PC-9 (cell line): ENCODE results near the gene AADAC. TPM values are rescaled to one million over a fixed set of nuclear protein-coding genes. Genes with fewer than 3 reads are reported as not detected.

ENCODE experiments used
- BruUV-seq: library from RNA; stranded (reverse); fragments of 400-500 nt; replicated peaks from 2 replicates; lab custom pipeline; 2021; lab: Mats Ljungman, UMichigan
- CTCF ChIA-PET: fragments of 300-600 bp; sonication (Branson Sonifier 250); formaldehyde crosslinking; loops from one replicate; lab custom pipeline; 2022; ENCODE audit warnings: antibody characterized with exemption; lab: Charles Lee
- POLR2A ChIA-PET: fragments of 300-600 bp; sonication (Branson Sonifier 250); formaldehyde crosslinking; loops from one replicate; lab custom pipeline; 2022; ENCODE audit warnings: antibody characterized with exemption; ENCODE audit not compliant: unreplicated experiment; lab: Charles Lee
- DNase-seq, 2 experiments: peaks; one replicate each; pipeline versions ENCODE4 v3.0.0 to v3.0.0-alpha.2; 2015 to 2022; ENCODE audit warnings: mixed read lengths in 1 of 2
- H2AFZ ChIP-seq: fragments of 200-600 bp; sonication (generic); 2 replicates; pipeline ENCODE4 v1.8.1; 2017; ENCODE audit warnings: antibody characterized with exemption
- H3F3A ChIP-seq: fragments of 200-600 bp; sonication (generic); 2 replicates; pipeline ENCODE4 v1.8.1; 2017; ENCODE audit warnings: antibody characterized with exemption, mild to moderate bottlenecking, low read depth; ENCODE audit not compliant: insufficient read depth
- H3K27ac ChIP-seq: fragments of 200-600 bp; sonication (generic); 2 replicates; pipeline ENCODE4 v1.6.1; 2016; ENCODE audit warnings: mixed run types
- H3K27me3 ChIP-seq: fragments of 200-600 bp; sonication (generic); 2 replicates; pipeline ENCODE4 v1.6.1; 2016; ENCODE audit warnings: low read depth, mixed run types; ENCODE audit not compliant: insufficient read depth
- H3K36me3 ChIP-seq: fragments of 200-600 bp; sonication (generic); 2 replicates; pipeline ENCODE4 v1.6.1; 2016; ENCODE audit warnings: low read depth, mixed run types
- H3K4me1 ChIP-seq: fragments of 200-600 bp; sonication (generic); replicated peaks from 2 replicates; pipeline ENCODE4 v1.6.1; 2016; ENCODE audit warnings: mixed run types; ENCODE audit not compliant: insufficient read depth
- H3K4me2 ChIP-seq: fragments of 200-600 bp; sonication (generic); 2 replicates; pipeline ENCODE4 v1.6.1; 2017; ENCODE audit warnings: mixed run types
- H3K4me3 ChIP-seq: fragments of 200-600 bp; sonication (generic); 2 replicates; pipeline ENCODE4 v1.6.1; 2016; ENCODE audit warnings: mixed run types
- H3K79me2 ChIP-seq: fragments of 200-600 bp; sonication (generic); 2 replicates; pipeline ENCODE4 v1.6.1; 2017; ENCODE audit warnings: low read depth, mixed run types
- H3K9me2 ChIP-seq: fragments of 200-600 bp; sonication (generic); 2 replicates; pipeline ENCODE4 v1.8.1; 2017; ENCODE audit warnings: mild to moderate bottlenecking; ENCODE audit not compliant: insufficient read depth
- H3K9me3 ChIP-seq: fragments of 200-600 bp; sonication (generic); 2 replicates; pipeline ENCODE4 v1.8.1; 2016; ENCODE audit warnings: low read depth; ENCODE audit not compliant: insufficient read depth
- H4K20me1 ChIP-seq: fragments of 200-600 bp; sonication (generic); 2 replicates; pipeline ENCODE4 v1.8.1; 2017; ENCODE audit not compliant: insufficient read depth
- CTCF ChIP-seq: fragments of 200-600 bp; sonication (generic); conservative IDR thresholded peaks from 2 replicates; pipeline ENCODE4 v1.6.1; 2017; ENCODE audit warnings: mixed run types, antibody characterized with exemption, mild to moderate bottlenecking, moderate library complexity
- EZH2 ChIP-seq: fragments of 200-600 bp; sonication (generic); IDR thresholded peaks from 2 replicates; pipeline ENCODE4 v1.8.0; 2017; ENCODE audit warnings: antibody characterized with exemption, low read depth
- intact Hi-C: fragments of 100-400 bp; cut with micrococcal nuclease; formaldehyde crosslinking; loops from one replicate; pipeline ENCODE4 v1.10.0; 2022; ENCODE audit not compliant: unreplicated experiment
- total RNA-seq: library from RNA; stranded (reverse); gene quantifications from 2 replicates; pipeline ENCODE4 v1.2.3, GENCODE V29; 2021

Gene AADAC
- total RNA-seq, 1 experiment from 2014 or later: 4.7 TPM

- Histone ChIP-seq H2AFZ (no peak overlapping the region), H3K9me2 (no peaks in the 10 kb centered on the region), H3K9me3 (peaks cover 4% of the 10 kb centered on the region), H3K4me1 (peaks cover 16% of the 10 kb centered on the region), H3K27me3 (no peaks in the 10 kb centered on the region), H4K20me1 (no peaks in the 10 kb centered on the region), H3K27ac (no peak overlapping the region), H3K36me3 (no peaks in the 10 kb centered on the region), H3F3A (0 out of 2 replicates have a peak, but pooled peaks cover 8% of the 10 kb centered on the region), H3K4me2 (no peak overlapping the region), H3K4me3 (no peak overlapping the region), H3K79me2 (no peaks in the 10 kb centered on the region)
- TF ChIP-seq EZH2 (no peak), CTCF (no peak)
- no TSS peak for BruUV-seq
- peak in 1 of 2 experiments; percentile 42 for DNase-seq
- intact Hi-C loops: loop anchor here (10.0 kb wide), 1 partner anchor 508 kb away; no protein-coding TSS in a partner anchor
- ChIA-PET POLR2A (interaction anchor here (0.9 kb wide), 1 partner anchor 16 kb away, joined by 3 read pairs; no protein-coding TSS in a partner anchor), CTCF (no interaction called here)
Observed at GRCh38 chr3:151766454-151766853, 47.5 kb upstream of the AADAC start.

- Histone ChIP-seq H3K27ac (no peak overlapping the region), H3K4me2 (no peak overlapping the region), H2AFZ (no peak overlapping the region), H3K4me1 (peaks cover 16% of the 10 kb centered on the region), H3K9me3 (peaks cover 4% of the 10 kb centered on the region), H3K9me2 (no peaks in the 10 kb centered on the region), H4K20me1 (no peaks in the 10 kb centered on the region), H3K27me3 (no peaks in the 10 kb centered on the region), H3K36me3 (no peaks in the 10 kb centered on the region), H3F3A (0 out of 2 replicates have a peak, but pooled peaks cover 8% of the 10 kb centered on the region), H3K4me3 (no peak overlapping the region), H3K79me2 (no peaks in the 10 kb centered on the region)
- no TSS peak for BruUV-seq
- TF ChIP-seq EZH2: no peak
- TF ChIP-seq CTCF: no peak
- ChIA-PET POLR2A (no interaction called here), CTCF (interaction anchor here (0.6 kb wide), 1 partner anchor 308 kb away, joined by 7 read pairs; the partner anchor contains the start of gene IGSF10)
- no peak for DNase-seq
- intact Hi-C loops: loop anchor here (10.0 kb wide), 1 partner anchor 506 kb away; no protein-coding TSS in a partner anchor
Observed at GRCh38 chr3:151768393-151768930, 45.5 kb upstream of the AADAC start.

- H3K27ac ChIP-seq: no peak overlapping the region
- H3K36me3 ChIP-seq: no peaks in the 10 kb centered on the region
- peaks cover 16% of the 10 kb centered on the region for H3K4me1 ChIP-seq
- H3K9me3 ChIP-seq: peaks cover 4% of the 10 kb centered on the region
- no peak for DNase-seq
- intact Hi-C loops: loop anchor here (10.0 kb wide), 1 partner anchor 506 kb away; no protein-coding TSS in a partner anchor
- H3K4me3 ChIP-seq: no peak overlapping the region
- H3K27me3 ChIP-seq: no peaks in the 10 kb centered on the region
- 0 out of 2 replicates have a peak, but pooled peaks cover 8% of the 10 kb centered on the region for H3F3A ChIP-seq
- ChIA-PET POLR2A (no interaction called here), CTCF (interaction anchor here (0.7 kb wide), 1 partner anchor 572 kb away, joined by 3 read pairs; no protein-coding TSS in a partner anchor)
- no peak overlapping the region for H3K4me2 ChIP-seq
- TF ChIP-seq EZH2: no peak
- no peak for TF ChIP-seq CTCF
- H3K79me2 ChIP-seq: no peaks in the 10 kb centered on the region
- H4K20me1 ChIP-seq: no peaks in the 10 kb centered on the region
- H2AFZ ChIP-seq: no peak overlapping the region
- BruUV-seq: no TSS peak
- H3K9me2 ChIP-seq: no peaks in the 10 kb centered on the region
Observed at GRCh38 chr3:151769175-151769574, 44.7 kb upstream of the AADAC start.
